HG02943 (cell line): Measurements from ENCODE around the gene NLGN3.

Source experiments
- ATAC-seq: cut with Tn5 transposase; IDR thresholded peaks from one replicate; pipeline ENCODE4 v1.9.1; 2021; ENCODE audit warnings: mild to moderate bottlenecking, low read depth, moderate library complexity; ENCODE audit not compliant: unreplicated experiment

The NLGN3 gene

GRCh38 chrX:71210816-71211215 is 66.2 kb downstream of the NLGN3 start:
- no peak for ATAC-seq

DNA sequence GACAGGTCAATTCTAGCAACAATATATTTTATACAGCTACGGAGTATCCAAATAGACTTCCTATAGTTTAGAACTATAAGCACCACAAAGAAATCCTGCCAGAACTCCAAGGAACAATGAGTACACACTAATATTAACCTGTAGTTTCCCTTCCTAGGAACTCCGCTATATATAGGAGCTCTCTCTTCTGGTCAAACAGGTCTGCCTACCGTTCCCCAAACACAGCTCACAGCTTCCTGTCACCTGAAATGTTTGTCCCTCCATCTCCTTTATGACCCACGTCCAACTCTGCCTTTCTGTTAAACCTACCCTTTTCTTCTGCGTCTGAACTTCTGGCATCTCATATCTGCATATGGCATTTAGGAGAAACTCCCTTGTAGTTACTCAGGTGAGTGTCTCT is 67.9 kb downstream of the NLGN3 start:
- no peak for ATAC-seq

DNA sequence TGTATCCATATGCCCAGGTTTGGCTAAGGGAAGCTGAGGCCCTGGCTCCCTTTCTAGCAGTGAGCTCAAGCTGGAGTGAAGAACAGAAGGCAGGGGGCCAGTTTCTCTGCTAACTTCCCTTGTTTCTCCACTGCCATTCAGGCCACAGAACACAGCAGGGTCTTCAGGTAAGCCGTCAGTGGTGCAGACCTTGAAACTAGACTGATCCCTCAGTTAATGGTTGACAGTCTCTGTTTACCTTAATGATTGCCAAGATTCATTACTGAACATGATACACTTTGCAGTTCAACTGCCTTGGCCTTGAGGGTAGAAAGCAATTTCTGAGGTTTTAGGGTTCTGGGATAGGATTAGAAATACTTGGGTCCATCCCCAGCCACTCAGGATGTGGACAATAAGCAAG is 69.5 kb downstream of the NLGN3 start:
- no peak for ATAC-seq

DNA sequence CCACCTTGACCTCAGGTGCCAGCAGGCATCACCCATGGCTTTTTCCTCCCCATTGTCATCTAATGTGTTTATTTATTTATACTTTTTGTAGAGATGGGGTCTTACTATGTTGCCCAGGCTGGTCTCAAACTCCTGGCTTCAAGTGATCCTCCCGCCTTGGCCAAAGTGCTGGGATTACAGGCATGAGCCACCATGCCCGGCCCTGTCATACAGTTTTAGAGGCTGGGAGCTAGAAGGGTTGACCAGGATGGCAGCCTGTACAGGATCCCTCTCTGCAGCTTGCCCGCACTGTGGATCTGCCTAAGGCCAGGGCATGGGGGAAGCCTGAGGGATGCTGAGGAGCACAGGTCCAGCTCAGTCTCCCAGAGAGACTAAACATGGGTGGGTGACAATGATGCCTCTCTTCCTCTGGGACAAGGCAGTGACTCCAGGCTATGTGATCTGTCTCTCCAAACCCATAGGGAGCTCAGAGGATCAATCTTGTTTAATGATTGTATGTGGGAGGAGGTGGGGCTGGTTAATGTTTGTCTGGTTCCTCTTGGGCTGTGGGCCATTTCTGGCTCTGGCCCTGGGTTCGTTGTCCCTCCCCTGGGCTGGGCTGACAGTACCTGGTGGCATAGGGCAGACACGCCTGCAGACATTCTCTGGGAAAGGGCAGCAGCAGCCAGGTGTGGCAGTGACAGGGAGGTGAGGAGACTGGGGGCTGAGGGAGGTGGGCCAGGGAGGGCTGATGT is 70.1 kb downstream of the NLGN3 start:
- no peak for ATAC-seq

DNA sequence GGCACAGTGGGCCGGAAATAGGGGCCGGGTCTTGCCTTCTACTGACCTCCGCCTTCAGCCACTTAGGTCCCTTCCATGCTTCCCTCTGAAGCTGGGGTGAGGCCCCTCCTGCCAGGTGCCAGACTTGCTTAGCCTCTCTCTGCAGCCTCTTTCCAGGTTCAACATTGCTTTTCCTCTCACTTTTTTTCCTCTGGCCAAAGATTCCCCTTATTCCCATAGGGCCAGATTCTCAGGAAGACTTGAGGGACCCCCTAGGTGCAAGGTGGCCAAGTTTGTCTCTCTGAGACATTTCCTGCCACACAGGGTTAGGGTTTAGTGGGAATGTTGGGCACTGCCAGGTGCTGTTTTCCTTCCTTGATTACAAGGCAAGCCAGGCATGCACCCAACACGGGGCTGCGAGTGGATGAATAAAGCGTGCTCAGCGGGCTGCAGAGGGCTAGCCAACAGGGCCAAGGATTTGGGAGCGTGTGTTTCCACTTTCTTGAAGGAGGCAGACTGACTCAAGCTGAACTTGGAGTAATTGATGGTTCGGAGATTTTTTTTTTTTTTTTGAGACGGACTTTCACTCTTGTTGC is 70.8 kb downstream of the NLGN3 start:
- no peak for ATAC-seq

- no peak for ATAC-seq
Observed at GRCh38 chrX:71216485-71216884, 71.8 kb downstream of the NLGN3 start.

DNA sequence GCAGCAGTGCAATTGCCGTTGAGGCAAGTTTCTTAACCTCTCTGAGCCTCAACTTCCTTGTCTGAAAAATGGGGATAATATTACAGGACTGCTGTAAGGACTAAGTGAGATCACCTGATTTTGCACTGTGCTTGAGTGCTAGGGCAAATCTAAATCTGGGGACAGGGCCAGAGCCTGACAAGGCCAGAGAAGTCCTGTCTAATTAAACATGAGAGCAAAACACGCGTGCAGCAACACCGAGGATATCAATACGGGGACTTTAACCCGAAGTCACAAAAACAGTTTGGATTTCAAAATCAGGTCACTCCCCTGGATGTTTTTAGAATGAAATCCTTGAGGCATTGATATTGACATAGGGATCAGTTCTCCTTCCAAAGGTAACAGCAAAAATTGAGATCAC is 72.7 kb downstream of the NLGN3 start:
- ATAC-seq = no peak
